GM18520 (cell line): ENCODE measurements around the gene LRRC8B.
A peak's percentile ranks its signal among the peaks of the same experiment; 100 is the strongest.

Experiments
- ATAC-seq: cut with Tn5 transposase; IDR thresholded peaks from one replicate; pipeline ENCODE4 v1.9.1; 2021; ENCODE audit not compliant: unreplicated experiment

The LRRC8B gene

GRCh38 chr1:89546082-89546889 is 21.7 kb downstream of the LRRC8B start:
- no peak for ATAC-seq

GRCh38 chr1:89546934-89547562 is 22.4 kb downstream of the LRRC8B start:
- no peak for ATAC-seq

- ATAC-seq = no peak
Measured at GRCh38 chr1:89547563-89548116, 23.0 kb downstream of the LRRC8B start.

- ATAC-seq = no peak
Measured at GRCh38 chr1:89548122-89548857, 23.7 kb downstream of the LRRC8B start.

GRCh38 chr1:89550995-89551394 is 26.4 kb downstream of the LRRC8B start:
- no peak for ATAC-seq

- ATAC-seq = peak; percentile 43
Measured at GRCh38 chr1:89552471-89553081, 27.9 kb downstream of the LRRC8B start.

GRCh38 chr1:89553157-89553556 is 28.5 kb downstream of the LRRC8B start:
- ATAC-seq = no peak

- ATAC-seq = no peak
Measured at GRCh38 chr1:89555550-89555949, 30.9 kb downstream of the LRRC8B start.

GRCh38 chr1:89556726-89557444 is 32.3 kb downstream of the LRRC8B start:
- no peak for ATAC-seq

GRCh38 chr1:89557445-89557825 is 32.8 kb downstream of the LRRC8B start:
- no peak for ATAC-seq

GRCh38 chr1:89557956-89558355 is 33.3 kb downstream of the LRRC8B start:
- ATAC-seq = no peak

- no peak for ATAC-seq
Measured at GRCh38 chr1:89563957-89564604, 39.5 kb downstream of the LRRC8B start.

- ATAC-seq = no peak
Measured at GRCh38 chr1:89565521-89565920, 40.9 kb downstream of the LRRC8B start.

- no peak for ATAC-seq
Measured at GRCh38 chr1:89566761-89567174, 42.1 kb downstream of the LRRC8B start.

- no peak for ATAC-seq
Measured at GRCh38 chr1:89567797-89568196, 43.2 kb downstream of the LRRC8B start.

GRCh38 chr1:89573410-89573809 is 48.8 kb downstream of the LRRC8B start:
- no peak for ATAC-seq

GRCh38 chr1:89574621-89575020 is 50.0 kb downstream of the LRRC8B start:
- no peak for ATAC-seq

- ATAC-seq = no peak
Measured at GRCh38 chr1:89575207-89575606, 50.6 kb downstream of the LRRC8B start.

GRCh38 chr1:89576013-89576412 is 51.4 kb downstream of the LRRC8B start:
- ATAC-seq = no peak

GRCh38 chr1:89578151-89578550 is 53.5 kb downstream of the LRRC8B start:
- ATAC-seq = no peak
